ENCODE results near the gene RELN. TPM values are rescaled to one million over a fixed set of nuclear protein-coding genes. Genes with fewer than 3 reads are reported as not detected.

The RELN gene
- total and polyA plus RNA-seq, 9 of the 15 experiments (the other 6 are each of a cell fraction or from before 2014, with no cell fraction given), result 12.9 to 43.2 (median 18.1) TPM

GRCh38 chr7:103996017-103996551, 6.6 kb upstream of the RELN start:
- intact Hi-C loops (cut with micrococcal nuclease) (loop anchor here (1.0 to 5.0 kb wide), 3 partner anchors 154 to 334 kb away; no protein-coding TSS in a partner anchor), in situ Hi-C loops (cut with MboI) (loop anchor here (10.0 kb wide), 1 partner anchor 159 kb away; no protein-coding TSS in a partner anchor)
- Histone ChIP-seq H3K9ac (ENCODE audit: insufficient read depth in 1 of 2, low read depth in 2 of 2, low read length in 2 of 2) (peak overlapping the region in 1 of 2 experiments; percentile 27; a peak in 1 of 4 replicates), H3K4me3 (no peak overlapping the region), H3K27me3 (ENCODE audit: control insufficient read depth in 2 of 2, insufficient read depth in 2 of 2, low read length in 2 of 2) (no peaks in the 10 kb centered on the region), H3K9me3 (replicated peaks; ENCODE audit: control insufficient read depth, insufficient read depth, low read depth, low read length) (no peaks in the 10 kb centered on the region), H3K4me2 (ENCODE audit: insufficient read depth, low read length) (peak overlapping the region; percentile 41; the same call in 1 of the 2 replicates), H3K36me3 (ENCODE audit: control insufficient read depth, insufficient read depth, low read length) (peaks cover 3% of the 10 kb centered on the region; the same call in 1 of the 3 replicates), H4K20me1 (replicated peaks; ENCODE audit: control insufficient read depth, insufficient read depth, low read length) (no peaks in the 10 kb centered on the region), H2AFZ (ENCODE audit: low read depth, low read length) (peak overlapping the region; percentile 69), H3K4me1 (replicated peaks in 1 of 2; ENCODE audit: control insufficient read depth in 2 of 2, insufficient read depth in 2 of 2, low read length in 2 of 2) (peaks cover 7 to 44% of the 10 kb centered on the region in 2 experiments), H3K79me2 (ENCODE audit: control insufficient read depth, insufficient read depth, low read length) (no peaks in the 10 kb centered on the region), H3K27ac (ENCODE audit: extremely low read depth, low read depth, low read length) (peak overlapping the region; percentile 51), H3K9me1 (ENCODE audit: control insufficient read depth, insufficient read depth, low read length) (no peaks in the 10 kb centered on the region)
- DNase-seq (ENCODE audit: extremely low read depth in 1 of 4, low spot score in 3 of 4) (peak; percentile 96 to 99 (median 96)), ATAC-seq (peak; percentile 91), FAIRE-seq (peak; percentile 97)
- no TSS peak for BruUV-seq (replicated peaks)
- WGBS (ENCODE audit: insufficient coverage, low coverage, missing lambda C conversion rate), result 0% methylated on average over 4 of the region's 4 CpGs
- CTCF ChIA-PET (ENCODE audit: low intra/inter-chr PET ratio), result no interaction called here
- POLR2A ChIA-PET, result interaction anchor here (0.5 to 1.3 kb wide), 7 partner anchors 9 to 387 kb away, joined by 3 to 6 read pairs (median 3); no protein-coding TSS in a partner anchor
- TF ChIP-seq EZH2 (IDR thresholded peaks at IDR 0.05; ENCODE audit: borderline replicate concordance, low read depth, low read length) (peak; percentile 97; the same call in 1 of the 2 replicates), EP400 (IDR thresholded peaks at IDR 0.05) (peak; percentile 82), E4F1 (CRISPR knock-in tag; IDR thresholded peaks at IDR 0.05; ENCODE audit: borderline replicate concordance) (no peak), NFE2 (IDR thresholded peaks at IDR 0.05; ENCODE audit: low read depth) (peak; percentile 66; the same call in 1 of the 2 replicates), THAP12 (CRISPR knock-in tag; IDR thresholded peaks at IDR 0.05) (no peak), MNT (conservative IDR thresholded peaks at IDR 0.05) (peak; percentile 89 to 93), MIER1 (IDR thresholded peaks at IDR 0.05; ENCODE audit: low read depth) (peak; percentile 70; the same call in 1 of the 2 replicates), ZBTB26 (CRISPR knock-in tag; IDR thresholded peaks at IDR 0.05) (peak; percentile 38; the same call in 1 of the 2 replicates), BRD9 (IDR thresholded peaks at IDR 0.05; ENCODE audit: low read depth, partially characterized antibody) (peak; percentile 89), HNRNPUL1 (IDR thresholded peaks at IDR 0.05; ENCODE audit: low read length) (no peak), ETS1 (conservative IDR thresholded peaks at IDR 0.05; ENCODE audit: control insufficient read depth, low read depth, low read length) (peak; percentile 79), HDAC8 (tag; IDR thresholded peaks at IDR 0.05) (no peak)
